ENCODE measurements around the gene GMDS. TPM values are rescaled to one million over a fixed set of nuclear protein-coding genes. Genes with fewer than 3 reads are reported as not detected.

The GMDS gene
- total and polyA plus RNA-seq, 2 of the 13 experiments (the other 11 are each of a cell fraction or from before 2014, with no cell fraction given): 64.4 to 112 TPM

DNA sequence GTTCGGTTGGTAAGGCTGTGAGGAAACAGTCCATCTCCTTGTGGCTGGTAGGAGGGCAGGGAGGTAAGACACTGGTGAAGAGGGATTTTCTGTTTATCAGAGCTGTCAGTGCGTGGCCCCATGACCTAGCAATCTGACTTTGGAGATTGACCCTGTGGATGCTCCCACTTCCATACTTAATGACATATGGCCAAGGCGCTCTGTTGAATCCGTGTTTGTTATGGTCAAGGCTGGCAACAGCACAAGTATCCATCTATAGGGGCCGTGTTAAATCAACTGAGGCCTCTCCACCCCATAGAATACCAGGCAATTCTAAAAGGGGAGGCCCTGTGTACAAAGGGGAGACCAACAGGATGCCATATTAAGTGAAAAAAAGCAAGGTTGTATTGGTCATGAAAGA, 661.3 kb downstream of the GMDS start:
- FAIRE-seq (no peak), ATAC-seq (no peak), DNase-seq (ENCODE audit: low spot score) (no peak)
- POLR2A ChIA-PET: no interaction called here
- 56% methylated on average over 5 of the region's 5 CpGs for WGBS (ENCODE audit: low lambda C conversion rate)
- H4K20me1 ChIP-seq (ENCODE audit: insufficient read depth, low read length): no peaks in the 10 kb centered on the region
- CTCF ChIA-PET (ENCODE audit: low intra/inter-chr PET ratio, low total read pairs): no interaction called here
- TF ChIP-seq NKX3-1 (CRISPR knock-in tag; IDR thresholded peaks at IDR 0.05): no peak
- no peak for TF ChIP-seq GATAD2A (CRISPR knock-in tag; IDR thresholded peaks at IDR 0.05)
- TF ChIP-seq KLF15 (CRISPR knock-in tag; IDR thresholded peaks at IDR 0.05; ENCODE audit: borderline replicate concordance): no peak
- TF ChIP-seq ZNF136 (CRISPR knock-in tag; IDR thresholded peaks at IDR 0.05; ENCODE audit: low read depth): no peak
- TF ChIP-seq, protein P1, sequence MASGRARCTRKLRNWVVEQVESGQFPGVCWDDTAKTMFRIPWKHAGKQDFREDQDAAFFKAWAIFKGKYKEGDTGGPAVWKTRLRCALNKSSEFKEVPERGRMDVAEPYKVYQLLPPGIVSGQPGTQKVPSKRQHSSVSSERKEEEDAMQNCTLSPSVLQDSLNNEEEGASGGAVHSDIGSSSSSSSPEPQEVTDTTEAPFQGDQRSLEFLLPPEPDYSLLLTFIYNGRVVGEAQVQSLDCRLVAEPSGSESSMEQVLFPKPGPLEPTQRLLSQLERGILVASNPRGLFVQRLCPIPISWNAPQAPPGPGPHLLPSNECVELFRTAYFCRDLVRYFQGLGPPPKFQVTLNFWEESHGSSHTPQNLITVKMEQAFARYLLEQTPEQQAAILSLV (CRISPR knock-in tag; IDR thresholded peaks at IDR 0.05; ENCODE audit: borderline replicate concordance): no peak
- no peak for TF ChIP-seq ZNF776 (CRISPR knock-in tag; IDR thresholded peaks at IDR 0.05)
- TF ChIP-seq KAT7 (CRISPR knock-in tag; IDR thresholded peaks at IDR 0.05; ENCODE audit: borderline replicate concordance): no peak
- no peak overlapping the region for H3K4me2 ChIP-seq (ENCODE audit: low read depth, low read length)
- H3K27ac ChIP-seq (ENCODE audit: extremely low read length, insufficient read depth, low read length): no peak overlapping the region
- H3K4me1 ChIP-seq (ENCODE audit: insufficient read depth, low read length): peaks cover 7% of the 10 kb centered on the region
- H3K9ac ChIP-seq (ENCODE audit: insufficient read depth, low read depth, low read length): no peak overlapping the region
- H2AFZ ChIP-seq (ENCODE audit: low read length): no peak overlapping the region
- peaks cover 4 to 23% of the 10 kb centered on the region in 2 experiments; a peak in 2 of 5 replicates for H3K27me3 ChIP-seq (ENCODE audit: control insufficient read depth in 1 of 2, insufficient read depth in 2 of 2, low read length in 2 of 2)
- in situ Hi-C loops (cut with HindIII; ENCODE audit: extremely low pct_ligation_motif_present, low pct_unique_long_range_greater_than_20kb) (no loop called here), intact Hi-C loops (cut with micrococcal nuclease; ENCODE audit: unreplicated experiment) (no loop called here)
- H3K36me3 ChIP-seq (replicated peaks in 1 of 2; ENCODE audit: control insufficient read depth in 1 of 2, insufficient read depth in 2 of 2, low read length in 2 of 2): no peaks in the 10 kb centered on the region
- BruUV-seq (replicated peaks): no TSS peak
- no peak overlapping the region for H3K4me3 ChIP-seq (replicated peaks in 1 of 3; ENCODE audit: insufficient read depth in 1 of 3, low read depth in 2 of 3, low read length in 3 of 3)
- no peaks in the 10 kb centered on the region for H3K9me3 ChIP-seq (ENCODE audit: low read length)
- no peaks in the 10 kb centered on the region for H3K79me2 ChIP-seq (ENCODE audit: insufficient read depth, low read length)
